GM12872 (cell line): ENCODE data around the gene PDE4D.

ENCODE experiments used
- TF ChIP-seq, protein P1 (sequence below): IDR thresholded peaks from 3 replicates; pipeline ENCODE4 v1.5.1; 2011; ENCODE audit warnings: low read depth, mild to moderate bottlenecking, low read length, moderate library complexity; ENCODE audit not compliant: insufficient read depth

PDE4D gene

DNA sequence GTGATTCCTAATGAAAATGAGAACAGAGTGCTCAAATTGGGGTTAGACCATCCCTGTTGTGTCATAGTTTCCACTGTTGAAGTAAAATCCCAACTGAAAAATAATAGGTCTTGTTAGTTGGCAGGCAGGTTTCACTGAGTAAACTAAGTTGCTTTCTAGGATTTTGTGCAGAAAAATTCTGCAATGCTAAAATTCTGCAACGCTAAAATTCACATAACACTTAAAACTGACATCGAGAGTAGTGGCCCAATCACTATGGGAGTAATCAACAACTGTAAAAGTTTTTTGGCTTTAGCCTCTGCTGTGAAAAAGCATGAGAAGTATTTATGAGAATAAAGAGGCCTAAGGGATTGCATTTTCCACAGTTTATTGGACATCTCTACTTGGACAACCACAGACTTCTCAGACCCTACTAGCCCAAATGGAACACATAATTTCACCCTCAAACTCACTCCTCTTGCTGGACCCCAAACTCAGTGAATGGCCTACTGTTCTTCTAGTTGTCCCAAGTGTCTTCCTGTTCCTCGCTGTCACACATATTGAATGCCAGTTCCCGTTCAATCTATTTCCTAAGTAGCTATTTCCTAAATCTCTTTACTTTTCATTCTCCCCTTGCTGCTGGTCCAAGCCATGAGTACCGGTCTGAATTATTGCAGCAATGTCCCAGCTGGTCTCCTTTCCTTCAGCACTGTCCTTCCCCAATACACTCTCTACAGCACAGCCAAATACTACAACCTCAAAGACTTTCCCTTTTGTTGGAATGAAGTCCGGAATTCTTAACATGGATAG lies 355.4 kb downstream of the PDE4D start:
- TF ChIP-seq, protein P1, sequence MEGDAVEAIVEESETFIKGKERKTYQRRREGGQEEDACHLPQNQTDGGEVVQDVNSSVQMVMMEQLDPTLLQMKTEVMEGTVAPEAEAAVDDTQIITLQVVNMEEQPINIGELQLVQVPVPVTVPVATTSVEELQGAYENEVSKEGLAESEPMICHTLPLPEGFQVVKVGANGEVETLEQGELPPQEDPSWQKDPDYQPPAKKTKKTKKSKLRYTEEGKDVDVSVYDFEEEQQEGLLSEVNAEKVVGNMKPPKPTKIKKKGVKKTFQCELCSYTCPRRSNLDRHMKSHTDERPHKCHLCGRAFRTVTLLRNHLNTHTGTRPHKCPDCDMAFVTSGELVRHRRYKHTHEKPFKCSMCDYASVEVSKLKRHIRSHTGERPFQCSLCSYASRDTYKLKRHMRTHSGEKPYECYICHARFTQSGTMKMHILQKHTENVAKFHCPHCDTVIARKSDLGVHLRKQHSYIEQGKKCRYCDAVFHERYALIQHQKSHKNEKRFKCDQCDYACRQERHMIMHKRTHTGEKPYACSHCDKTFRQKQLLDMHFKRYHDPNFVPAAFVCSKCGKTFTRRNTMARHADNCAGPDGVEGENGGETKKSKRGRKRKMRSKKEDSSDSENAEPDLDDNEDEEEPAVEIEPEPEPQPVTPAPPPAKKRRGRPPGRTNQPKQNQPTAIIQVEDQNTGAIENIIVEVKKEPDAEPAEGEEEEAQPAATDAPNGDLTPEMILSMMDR = no peak

DNA sequence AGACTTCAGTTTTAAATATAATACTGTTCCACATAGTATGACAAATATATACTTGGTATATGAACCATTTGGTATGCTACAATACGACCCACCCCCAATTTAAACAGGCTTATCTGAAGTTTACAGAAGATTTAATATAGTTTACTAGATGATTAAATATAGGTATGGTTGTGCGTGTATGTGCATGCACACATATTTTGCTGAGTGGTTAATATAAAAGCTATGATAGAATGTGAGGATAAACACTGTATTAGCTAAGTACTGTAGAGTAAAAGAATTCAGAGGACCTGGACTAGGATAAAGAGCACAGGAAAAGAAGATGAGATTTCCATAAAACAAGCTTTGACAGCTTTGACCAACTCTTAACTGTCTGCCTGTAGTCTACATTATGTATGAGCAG lies 356.7 kb downstream of the PDE4D start:
- TF ChIP-seq, protein P1 = no peak

DNA sequence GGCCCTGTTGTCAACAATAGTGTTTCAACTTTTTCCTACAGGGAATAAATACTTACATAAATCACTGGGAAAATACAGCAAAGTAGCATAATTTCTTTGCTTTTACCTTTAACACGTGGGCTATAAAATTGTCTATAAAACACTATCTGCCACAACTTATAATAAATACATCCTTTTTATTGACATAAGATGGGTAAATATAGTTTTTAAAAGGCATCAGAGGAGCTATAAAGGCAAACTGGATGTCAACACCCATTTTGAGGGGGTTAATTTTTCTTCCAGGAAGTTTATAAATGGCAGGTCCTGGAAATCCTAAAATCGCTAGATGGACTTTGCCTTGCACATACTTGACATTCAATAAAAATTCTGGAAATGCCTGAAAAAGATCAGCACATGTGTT lies 358.0 kb downstream of the PDE4D start:
- TF ChIP-seq, protein P1 = no peak

DNA sequence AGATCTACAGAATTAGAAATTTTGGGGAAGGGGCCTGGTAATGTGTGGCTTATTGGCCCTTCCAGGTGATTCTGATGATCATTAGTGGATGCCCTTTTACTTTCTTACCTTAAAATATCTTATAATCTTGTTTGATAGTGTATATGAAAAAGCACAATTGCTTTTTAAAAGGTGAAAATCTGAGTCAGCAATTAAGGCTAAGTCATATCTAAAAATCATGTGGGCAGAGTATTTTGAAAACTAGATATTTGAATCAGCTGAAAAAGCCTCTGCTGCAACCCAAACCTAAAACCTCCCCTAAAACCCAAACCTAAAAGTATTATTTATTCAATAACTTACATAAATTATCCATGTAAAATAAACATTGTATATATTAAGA lies 359.8 kb downstream of the PDE4D start:
- TF ChIP-seq, protein P1 = no peak

DNA sequence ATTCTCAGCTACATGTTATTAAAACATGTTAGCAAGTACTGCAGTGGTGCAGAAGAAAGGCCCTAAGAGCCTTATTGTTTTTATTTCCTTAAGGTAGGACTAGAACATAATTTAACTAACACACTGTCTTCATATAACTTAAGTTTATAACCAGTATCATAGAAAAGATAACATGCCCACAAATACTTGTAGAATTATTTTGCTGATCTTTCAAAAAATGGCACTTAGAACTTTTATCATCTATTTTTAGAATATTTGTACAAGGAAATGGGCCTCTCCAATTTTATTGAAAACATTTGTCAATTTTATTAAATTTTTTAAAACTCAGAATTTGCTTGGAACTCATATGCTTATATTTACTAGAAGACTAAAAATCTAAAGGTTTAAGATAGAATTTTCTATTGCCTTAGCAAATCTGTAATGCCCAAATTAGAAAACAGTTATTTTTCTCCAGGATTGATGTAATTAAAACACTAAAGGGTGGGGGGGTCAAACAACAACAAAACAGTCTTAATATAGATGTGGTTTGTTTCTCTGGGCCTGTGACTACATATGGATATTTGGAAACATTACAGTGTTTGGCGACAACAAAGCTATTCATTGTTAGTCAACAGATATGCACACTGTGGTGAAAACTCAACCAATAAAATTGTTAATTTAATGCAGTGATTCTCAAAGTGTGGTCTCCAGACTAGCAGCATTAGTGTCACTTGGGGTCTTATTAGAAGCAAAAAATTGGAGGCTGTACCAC lies 360.4 kb downstream of the PDE4D start:
- TF ChIP-seq, protein P1 = no peak

DNA sequence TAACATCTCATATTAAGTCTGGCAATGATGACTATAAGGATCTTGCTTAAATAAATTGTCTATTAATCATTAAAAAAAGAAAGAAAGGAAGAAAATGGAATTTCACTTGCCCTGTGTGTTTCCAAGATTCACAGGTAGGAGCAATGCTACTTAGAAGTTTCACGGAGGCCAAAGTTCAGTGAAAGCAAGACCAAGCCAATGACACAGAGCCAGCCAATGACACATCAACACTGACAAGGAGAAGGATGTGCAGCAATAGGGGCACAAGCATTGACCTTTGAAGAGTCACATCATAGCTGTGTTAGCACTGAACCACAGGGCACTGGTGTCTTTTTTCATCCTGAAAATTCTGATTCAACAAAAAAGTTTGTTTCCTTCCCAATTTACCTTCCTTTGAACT lies 364.3 kb downstream of the PDE4D start:
- TF ChIP-seq, protein P1 = no peak

DNA sequence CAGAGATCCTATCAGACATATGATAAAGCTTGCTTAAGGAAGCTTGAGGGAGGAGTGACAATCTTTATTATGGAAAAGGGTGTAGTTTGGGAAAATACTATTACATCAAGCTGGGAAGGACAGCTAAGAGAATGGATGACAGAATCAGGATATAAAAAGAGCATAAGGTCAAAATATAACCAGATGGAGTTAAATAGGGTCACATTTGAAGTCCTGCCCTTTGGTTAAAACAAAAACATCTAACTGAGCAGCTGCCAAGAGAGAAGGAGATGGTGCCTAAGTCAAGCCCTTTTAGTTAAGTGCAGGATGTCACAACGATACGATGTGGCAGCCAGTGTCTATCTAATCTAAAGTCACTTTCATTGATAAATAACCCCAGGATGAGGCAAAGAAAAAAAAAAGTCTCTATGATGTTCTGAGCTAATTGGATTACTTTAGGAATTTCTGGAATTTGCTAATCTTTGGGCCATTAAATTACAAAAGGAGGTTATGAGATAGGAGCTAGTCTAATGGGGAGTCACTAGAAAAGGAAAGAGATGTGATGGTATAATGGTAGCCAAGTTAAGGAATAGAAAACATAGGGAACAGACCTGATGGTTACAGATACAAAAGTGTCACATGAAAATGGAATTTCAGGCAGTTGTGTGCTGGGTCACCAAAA lies 365.2 kb downstream of the PDE4D start:
- TF ChIP-seq, protein P1 = no peak
